ENCODE data around the gene SMIM35.

SMIM35 gene

GRCh38 chr11:117962826-117963225, 123.9 kb downstream of the SMIM35 start:
- ChIA-PET POLR2A (no interaction called here), CTCF (no interaction called here)
- no peak for DNase-seq (ENCODE audit: extremely low spot score)
- TF ChIP-seq HDGF (IDR thresholded peaks at IDR 0.05; ENCODE audit: borderline replicate concordance) = no peak
- no peak for TF ChIP-seq ELF4 (IDR thresholded peaks at IDR 0.05)

GRCh38 chr11:117961896-117962295, 124.9 kb downstream of the SMIM35 start:
- POLR2A ChIA-PET = no interaction called here

GRCh38 chr11:117960406-117960805, 126.4 kb downstream of the SMIM35 start:
- POLR2A ChIA-PET = interaction anchor here (0.6 kb wide), 1 partner anchor 15 kb away, joined by 3 read pairs; no protein-coding TSS in a partner anchor
- TF ChIP-seq ZNF384 (IDR thresholded peaks at IDR 0.05) (no peak), BHLHE40 (IDR thresholded peaks at IDR 0.05; ENCODE audit: borderline replicate concordance) (no peak), HDGF (IDR thresholded peaks at IDR 0.05; ENCODE audit: borderline replicate concordance) (no peak), LEF1 (IDR thresholded peaks at IDR 0.05; ENCODE audit: borderline replicate concordance) (no peak), CTBP1 (IDR thresholded peaks at IDR 0.05; ENCODE audit: borderline replicate concordance) (no peak), L3MBTL2 (conservative IDR thresholded peaks at IDR 0.05) (no peak), FOXK2 (IDR thresholded peaks at IDR 0.05) (no peak), FOXM1 (IDR thresholded peaks at IDR 0.05; ENCODE audit: borderline replicate concordance) (no peak), TARDBP (IDR thresholded peaks at IDR 0.05) (no peak), ARNT (IDR thresholded peaks at IDR 0.05) (no peak), FOXA1 (IDR thresholded peaks at IDR 0.05) (no peak), SP1 (IDR thresholded peaks at IDR 0.05) (no peak), ELF4 (IDR thresholded peaks at IDR 0.05) (no peak), NFRKB (IDR thresholded peaks at IDR 0.05) (no peak)
- no peak for DNase-seq (ENCODE audit: extremely low spot score)
- CTCF ChIA-PET = no interaction called here

More at GRCh38 chr11:117961896-117962295, 124.9 kb downstream of the SMIM35 start:
- no peak for DNase-seq (ENCODE audit: extremely low spot score)
- TF ChIP-seq PKNOX1 (IDR thresholded peaks at IDR 0.05) (no peak), CTBP1 (IDR thresholded peaks at IDR 0.05; ENCODE audit: borderline replicate concordance) (no peak), ZNF384 (IDR thresholded peaks at IDR 0.05) (no peak), ARNT (IDR thresholded peaks at IDR 0.05) (no peak), ELF4 (IDR thresholded peaks at IDR 0.05) (no peak), BHLHE40 (IDR thresholded peaks at IDR 0.05; ENCODE audit: borderline replicate concordance) (no peak), SUZ12 (IDR thresholded peaks at IDR 0.05) (no peak), SP1 (IDR thresholded peaks at IDR 0.05) (no peak), LEF1 (IDR thresholded peaks at IDR 0.05; ENCODE audit: borderline replicate concordance) (no peak), FOXM1 (IDR thresholded peaks at IDR 0.05; ENCODE audit: borderline replicate concordance) (no peak), FOXK2 (IDR thresholded peaks at IDR 0.05) (no peak), FOXA1 (IDR thresholded peaks at IDR 0.05) (no peak), L3MBTL2 (conservative IDR thresholded peaks at IDR 0.05) (no peak), HDGF (IDR thresholded peaks at IDR 0.05; ENCODE audit: borderline replicate concordance) (no peak), TARDBP (IDR thresholded peaks at IDR 0.05) (no peak), NFRKB (IDR thresholded peaks at IDR 0.05) (no peak)
- CTCF ChIA-PET = no interaction called here

- POLR2A ChIA-PET = interaction anchor here (0.6 kb wide), 1 partner anchor 15 kb away, joined by 3 read pairs; no protein-coding TSS in a partner anchor
- DNase-seq (ENCODE audit: extremely low spot score) = no peak
- CTCF ChIA-PET = no interaction called here
- no peak for TF ChIP-seq PKNOX1 (IDR thresholded peaks at IDR 0.05)
- no peak for TF ChIP-seq FOXM1 (IDR thresholded peaks at IDR 0.05; ENCODE audit: borderline replicate concordance)
- TF ChIP-seq ARNT (IDR thresholded peaks at IDR 0.05) = no peak
- TF ChIP-seq NFRKB (IDR thresholded peaks at IDR 0.05) = no peak
- TF ChIP-seq ZNF384 (IDR thresholded peaks at IDR 0.05) = no peak
- no peak for TF ChIP-seq TARDBP (IDR thresholded peaks at IDR 0.05)
- no peak for TF ChIP-seq ELF4 (IDR thresholded peaks at IDR 0.05)
- no peak for TF ChIP-seq CTBP1 (IDR thresholded peaks at IDR 0.05; ENCODE audit: borderline replicate concordance)
Observed at GRCh38 chr11:117959438-117960149, 127.2 kb downstream of the SMIM35 start.

GRCh38 chr11:117958949-117959348, 127.8 kb downstream of the SMIM35 start:
- DNase-seq (ENCODE audit: extremely low spot score) = no peak
- CTCF ChIA-PET = no interaction called here
- no peak for TF ChIP-seq SUZ12 (IDR thresholded peaks at IDR 0.05)
- no peak for TF ChIP-seq L3MBTL2 (conservative IDR thresholded peaks at IDR 0.05)
- no peak for TF ChIP-seq FOXK2 (IDR thresholded peaks at IDR 0.05)
- TF ChIP-seq CTBP1 (IDR thresholded peaks at IDR 0.05; ENCODE audit: borderline replicate concordance) = no peak
- TF ChIP-seq NFRKB (IDR thresholded peaks at IDR 0.05) = no peak
- no peak for TF ChIP-seq TARDBP (IDR thresholded peaks at IDR 0.05)
- no peak for TF ChIP-seq FOXA1 (IDR thresholded peaks at IDR 0.05)
- TF ChIP-seq ELF4 (IDR thresholded peaks at IDR 0.05) = no peak
- no peak for TF ChIP-seq ARNT (IDR thresholded peaks at IDR 0.05)
- TF ChIP-seq FOXM1 (IDR thresholded peaks at IDR 0.05; ENCODE audit: borderline replicate concordance) = no peak
- no peak for TF ChIP-seq SP1 (IDR thresholded peaks at IDR 0.05)
- no peak for TF ChIP-seq HDGF (IDR thresholded peaks at IDR 0.05; ENCODE audit: borderline replicate concordance)
- no peak for TF ChIP-seq LEF1 (IDR thresholded peaks at IDR 0.05; ENCODE audit: borderline replicate concordance)
- no peak for TF ChIP-seq BHLHE40 (IDR thresholded peaks at IDR 0.05; ENCODE audit: borderline replicate concordance)
- TF ChIP-seq PKNOX1 (IDR thresholded peaks at IDR 0.05) = no peak
- no peak for TF ChIP-seq ZNF384 (IDR thresholded peaks at IDR 0.05)
- POLR2A ChIA-PET = no interaction called here
